B cell (primary cell): ENCODE data around the gene MOB1A. TPM values are rescaled to one million over a fixed set of nuclear protein-coding genes. Genes with fewer than 3 reads are reported as not detected.

ENCODE experiments used
- ATAC-seq: fragments of 200-7000 bp; cut with Tn5 transposase; one replicate; pipeline ENCODE4 v1.10.0; 2021; ENCODE audit warnings: low read depth, mild to moderate bottlenecking, moderate number of reproducible peaks, moderate library complexity
- CTCF ChIA-PET: fragments of 350-600 bp; sonication (Branson Sonifier 250); formaldehyde crosslinking; loops from one replicate; lab custom pipeline; 2021; ENCODE audit warnings: antibody characterized with exemption, inconsistent platforms; lab: Charles Lee
- POLR2A ChIA-PET: fragments of 350-600 bp; sonication (Branson Sonifier 250); formaldehyde crosslinking; loops from one replicate; lab custom pipeline; 2021; ENCODE audit warnings: antibody characterized with exemption; lab: Charles Lee
- DNase-seq: peaks from one replicate; pipeline ENCODE4 v3.0.0; 2013
- H2AFZ ChIP-seq: 2 replicates; pipeline ENCODE4 v1.6.1; 2012; ENCODE audit warnings: mild to moderate bottlenecking, low read depth, low read length; ENCODE audit not compliant: insufficient read depth, poor library complexity, severe bottlenecking
- H3K27ac ChIP-seq, 2 donors: 1 replicate in 1 of 2; 2 replicates in 1 of 2; pipeline ENCODE4 v1.5.1; 2012 to 2013; ENCODE audit warnings: low read length in 2 of 2, mild to moderate bottlenecking in 2 of 2, moderate library complexity in 1 of 2
- H3K27me3 ChIP-seq, 4 experiments: fragments of 200-600 bp in 1 of 4; sonication (generic) in 1 of 4; replicated peaks in 1 of 4; 1 replicate in 2 of 4; 2 replicates in 2 of 4; pipeline versions ENCODE4 v1.6.1 to v1.7.0; 2013 to 2016; ENCODE audit warnings: low read length in 3 of 4, mild to moderate bottlenecking in 2 of 4, mixed read lengths in 1 of 4, moderate library complexity in 1 of 4; ENCODE audit not compliant: insufficient read depth in 4 of 4, control insufficient read depth in 3 of 4; ENCODE audit errors: control extremely low read depth in 1 of 4
- H3K36me3 ChIP-seq, 2 experiments: replicated peaks in 1 of 2; 1 replicate in 1 of 2; 2 replicates in 1 of 2; pipeline versions ENCODE4 v1.6.1 to v1.7.1; 2013; ENCODE audit warnings: low read length in 1 of 2; ENCODE audit not compliant: insufficient read depth in 2 of 2, control insufficient read depth in 1 of 2; ENCODE audit errors: control extremely low read depth in 1 of 2, extremely low read depth in 1 of 2
- H3K4me1 ChIP-seq, 2 donors: fragments of 200-600 bp in 1 of 2; sonication (generic) in 1 of 2; 1 replicate in 1 of 2; 2 replicates in 1 of 2; pipeline versions ENCODE4 v1.5.1 to v1.6.1; 2013 to 2017; ENCODE audit warnings: low read length in 2 of 2; ENCODE audit not compliant: control insufficient read depth in 2 of 2, insufficient read depth in 2 of 2
- H3K4me2 ChIP-seq: replicated peaks from 2 replicates; pipeline ENCODE3; 2012; ENCODE audit warnings: mild to moderate bottlenecking, low read depth, low read length; ENCODE audit not compliant: poor library complexity, severe bottlenecking
- H3K4me3 ChIP-seq, 5 experiments: fragments of 200-600 bp in 1 of 5; sonication (generic) in 1 of 5; 1 replicate in 3 of 5; 2 replicates in 2 of 5; pipeline versions ENCODE4 v1.5.1 to v1.7.0; 2011 to 2016; ENCODE audit warnings: low read length in 4 of 5, mild to moderate bottlenecking in 4 of 5, low read depth in 2 of 5, control low read depth in 1 of 5, moderate library complexity in 1 of 5; ENCODE audit not compliant: insufficient read depth in 1 of 5; ENCODE audit errors: control extremely low read depth in 1 of 5, extremely low read depth in 1 of 5
- H3K79me2 ChIP-seq: fragments of 200-600 bp; sonication (generic); one replicate; pipeline ENCODE4 v1.6.0; 2016; ENCODE audit warnings: low read length; ENCODE audit not compliant: control insufficient read depth, insufficient read depth
- H3K9ac ChIP-seq: fragments of 200-600 bp; sonication (generic); 2 replicates; pipeline ENCODE4 v1.6.1; 2017; ENCODE audit warnings: mild to moderate bottlenecking, low read length, moderate library complexity
- H3K9me3 ChIP-seq, 3 donors: one replicate each; pipeline versions ENCODE4 v1.6.1 to v1.7.1; 2013; ENCODE audit warnings: low read length in 2 of 3; ENCODE audit not compliant: control insufficient read depth in 2 of 3, insufficient read depth in 1 of 3; ENCODE audit errors: control extremely low read depth in 1 of 3
- H4K20me1 ChIP-seq: 2 replicates; pipeline ENCODE4 v1.6.0; 2012; ENCODE audit warnings: mild to moderate bottlenecking, low read length; ENCODE audit not compliant: insufficient read depth, control insufficient read depth, poor library complexity, severe bottlenecking
- H3K27ac Mint-ChIP-seq: one replicate; pipeline ENCODE4 v1.8.0; 2021; ENCODE audit warnings: mixed read lengths
- H3K27me3 Mint-ChIP-seq: one replicate; pipeline ENCODE4 v1.8.0; 2021; ENCODE audit warnings: mixed read lengths
- H3K4me1 Mint-ChIP-seq: one replicate; pipeline ENCODE4 v1.8.0; 2021; ENCODE audit warnings: mixed read lengths
- H3K4me3 Mint-ChIP-seq: one replicate; pipeline ENCODE4 v1.8.0; 2021; ENCODE audit warnings: mixed read lengths
- H3K9me3 Mint-ChIP-seq: one replicate; pipeline ENCODE4 v1.8.0; 2022; ENCODE audit warnings: mixed read lengths; ENCODE audit not compliant: insufficient read depth
- CTCF ChIP-seq: fragments of 200-600 bp; IDR thresholded peaks from one replicate; pipeline ENCODE4 v1.8.0; 2022; ENCODE audit warnings: antibody characterized with exemption, mild to moderate bottlenecking
- EZH2 ChIP-seq: IDR thresholded peaks from 2 replicates; pipeline ENCODE4 v1.6.1; 2012; ENCODE audit warnings: borderline replicate concordance, low read depth, mild to moderate bottlenecking, moderate library complexity, low read length; ENCODE audit not compliant: insufficient read depth, poor library complexity, severe bottlenecking
- WGBS: methylation state at CpG from one replicate; pipeline ENCODE4 v1.1.5; 2013; ENCODE audit warnings: missing lambda C conversion rate; ENCODE audit not compliant: insufficient coverage; 5-methylcytosine and 5-hydroxymethylcytosine counted together
- intact Hi-C: fragments of 100-400 bp; cut with micrococcal nuclease; formaldehyde crosslinking; loops from one replicate; pipeline ENCODE4 v1.10.0; 2022
- polyA plus RNA-seq: library from polyadenylated mRNA; depleted of rRNA; stranded (reverse); fragments of >200 nt; gene quantifications from 2 replicates; pipeline ENCODE4 v1.2.3, GENCODE V29; 2012
- total RNA-seq, 2 donors: library from RNA; stranded (reverse); fragments of 120-200 nt in 1 of 2; gene quantifications; 1 replicate in 1 of 2; 2 replicates in 1 of 2; pipeline versions ENCODE4 v1.2.3 to v1.2.4, GENCODE V29; 2013 to 2022

Gene MOB1A
- total and polyA plus RNA-seq, 2 donors (not counting 1 experiment from before 2014, with no cell fraction given) = 43.3 to 219 TPM

DNA sequence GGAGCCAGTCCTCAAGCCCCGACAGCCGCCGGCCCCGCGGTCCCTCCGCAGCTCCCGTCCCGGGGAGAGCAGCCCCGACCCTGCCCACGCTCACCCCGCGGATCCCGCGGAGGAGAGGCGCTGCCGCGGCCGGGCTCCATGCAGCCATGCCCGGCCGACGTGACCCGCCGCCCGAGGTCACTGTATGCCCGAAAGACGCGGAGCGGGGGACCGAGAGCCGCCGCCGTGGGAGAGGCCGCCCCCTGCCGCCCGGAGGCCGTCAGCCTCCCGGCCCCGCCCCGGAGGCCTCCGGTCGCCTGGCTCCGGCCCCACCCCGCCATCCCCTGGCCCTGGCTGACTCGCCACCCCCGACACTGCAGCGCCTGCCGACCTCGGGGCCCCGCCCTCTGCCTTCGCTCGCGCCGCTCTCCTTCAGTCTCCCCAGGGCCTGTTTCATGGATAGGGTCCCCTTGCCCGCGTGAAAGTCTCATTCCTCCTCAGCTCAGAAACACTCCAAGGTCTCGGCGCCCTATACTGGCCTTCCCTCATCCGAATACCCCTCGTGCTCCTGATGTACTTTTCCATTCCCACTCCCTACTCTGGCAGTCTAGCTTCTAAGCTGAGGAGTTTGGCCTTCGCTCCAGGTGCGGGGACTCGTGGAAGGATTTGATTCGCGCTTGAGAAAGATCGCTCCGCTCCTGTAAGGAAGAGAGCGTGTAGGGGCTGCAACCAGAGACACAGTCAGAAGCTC lies 30.8 kb downstream of the MOB1A start, which contains the start of gene BOLA3:
TSS of gene BOLA3 (minus strand) at position 186 of the 730 bp plus-strand sequence. CDS start at position 148, 38 bp downstream.
- Histone ChIP-seq H2AFZ (peak within 1 kb of the TSS; percentile 98), H3K9me3 (peaks cover 0 to 3% (median 0%) of the 10 kb centered on the region in 3 donors), H3K4me3 (peak within 1 kb of the TSS; percentile 58 to 92 (median 67)), H4K20me1 (no peaks in the 10 kb centered on the region), H3K4me1 (peaks cover 16 to 20% of the 10 kb centered on the region in 2 donors), H3K36me3 (peaks cover 0 to 22% of the 10 kb centered on the region in 2 experiments), H3K27me3 (no peaks in the 10 kb centered on the region), H3K9ac (peak within 1 kb of the TSS; percentile 89), H3K27ac (peak within 1 kb of the TSS; percentile 38 to 56), H3K4me2 (peak within 1 kb of the TSS; percentile 99), H3K79me2 (peaks cover 11% of the 10 kb centered on the region)
- Mint-ChIP-seq H3K27me3 (no peaks in the 10 kb centered on the region), H3K9me3 (no peaks in the 10 kb centered on the region), H3K4me1 (peaks cover 9% of the 10 kb centered on the region), H3K4me3 (no peak within 1 kb of the TSS), H3K27ac (no peak within 1 kb of the TSS)
- ChIA-PET CTCF (interaction anchor here (0.6 to 6.8 kb wide), 25 partner anchors 10 to 382 kb away, joined by 3 to 63 read pairs (median 5); partner anchors contain the start of genes AUP1, HTRA2, MOB1A and STAMBP), POLR2A (interaction anchor here (0.5 to 1.0 kb wide), 6 partner anchors 11 to 223 kb away, joined by 3 to 6 read pairs (median 3); partner anchors contain the start of genes MOB1A and MTHFD2)
- peak; percentile 80 for TF ChIP-seq CTCF
- no peak for TF ChIP-seq EZH2
- intact Hi-C loops = loop anchor here (1.0 to 2.0 kb wide), 7 partner anchors 28 to 324 kb away; partner anchors contain the start of genes DGUOK, MOB1A and TET3
- DNase-seq = peak; percentile 88
- ATAC-seq = peak; percentile 98
- WGBS = 1% methylated on average over 67 of the region's 67 CpGs
